Hepatocyte (in vitro differentiated cells): ENCODE results near the gene E2F8. TPM values are rescaled to one million over a fixed set of nuclear protein-coding genes. Genes with fewer than 3 reads are reported as not detected.

Experiments used
- DNase-seq: peaks from one replicate; pipeline ENCODE4 v3.0.0-alpha.2; 2016; ENCODE audit warnings: low spot score
- H2AFZ ChIP-seq: fragments of 200-600 bp; sonication (generic); 2 replicates; pipeline ENCODE4 v1.6.0; 2016; ENCODE audit warnings: antibody characterized with exemption, mild to moderate bottlenecking
- H3K27ac ChIP-seq: fragments of 200-600 bp; sonication (generic); 2 replicates; pipeline ENCODE4 v1.5.1; 2016; ENCODE audit warnings: mild to moderate bottlenecking
- H3K27me3 ChIP-seq: fragments of 200-600 bp; sonication (generic); 2 replicates; pipeline ENCODE4 v1.6.1; 2016
- H3K36me3 ChIP-seq: fragments of 200-600 bp; sonication (generic); replicated peaks from 2 replicates; pipeline ENCODE4 v1.5.1; 2016; ENCODE audit warnings: low read depth; ENCODE audit not compliant: insufficient read depth
- H3K4me1 ChIP-seq: fragments of 200-600 bp; sonication (generic); 2 replicates; pipeline ENCODE4 v1.5.1; 2016; ENCODE audit warnings: mild to moderate bottlenecking, moderate library complexity; ENCODE audit not compliant: insufficient read depth
- H3K4me2 ChIP-seq: fragments of 200-600 bp; sonication (generic); 2 replicates; pipeline ENCODE4 v1.6.0; 2016
- H3K4me3 ChIP-seq: fragments of 200-600 bp; sonication (generic); 2 replicates; pipeline ENCODE4 v1.5.1; 2016; ENCODE audit warnings: mild to moderate bottlenecking
- H3K79me2 ChIP-seq: fragments of 200-600 bp; sonication (generic); 2 replicates; pipeline ENCODE4 v1.6.0; 2017; ENCODE audit warnings: mild to moderate bottlenecking
- H3K9me2 ChIP-seq: fragments of 200-600 bp; sonication (generic); replicated peaks from 2 replicates; pipeline ENCODE4 v1.6.0; 2017; ENCODE audit warnings: mild to moderate bottlenecking; ENCODE audit not compliant: insufficient read depth
- H3K9me3 ChIP-seq: fragments of 200-600 bp; sonication (generic); 2 replicates; pipeline ENCODE4 v1.5.1; 2016; ENCODE audit warnings: low read depth, mild to moderate bottlenecking
- H4K20me1 ChIP-seq: fragments of 200-600 bp; sonication (generic); 2 replicates; pipeline ENCODE4 v1.6.0; 2016; ENCODE audit warnings: mild to moderate bottlenecking; ENCODE audit not compliant: insufficient read depth, poor library complexity, severe bottlenecking
- EZH2 ChIP-seq: fragments of 200-600 bp; sonication (generic); IDR thresholded peaks from 2 replicates; pipeline ENCODE4 v1.6.1; 2016; ENCODE audit warnings: antibody characterized with exemption, mild to moderate bottlenecking, borderline replicate concordance
- EZH2phosphoT487 ChIP-seq: fragments of 200-600 bp; sonication (generic); IDR thresholded peaks from one replicate; pipeline ENCODE4 v1.6.1; 2018; ENCODE audit warnings: antibody characterized with exemption, mild to moderate bottlenecking, low read depth, moderate library complexity; ENCODE audit not compliant: unreplicated experiment, severe bottlenecking
- WGBS: methylation state at CpG from one replicate; pipeline ENCODE4 v1.1.6; 2016; ENCODE audit warnings: low lambda C conversion rate; ENCODE audit errors: missing lambda C conversion rate; 5-methylcytosine and 5-hydroxymethylcytosine counted together
- polyA plus RNA-seq: library from polyadenylated mRNA; unstranded; fragments of >200 nt; fragmentation: Nextera tagmentation; extraction: Ambion mirVana; gene quantifications from 2 replicates; pipeline ENCODE4 v1.2.1, GENCODE V29; 2016
- total RNA-seq: library from RNA; depleted of rRNA; stranded (reverse); fragments of >200 nt; gene quantifications from 2 replicates; pipeline ENCODE4 v1.2.3, GENCODE V29; 2014
- TF ChIP-seq, protein P1 (sequence below): fragments of 200-600 bp; sonication (generic); IDR thresholded peaks from 2 replicates; pipeline ENCODE4 v1.5.1; 2016; ENCODE audit warnings: antibody characterized with exemption, mild to moderate bottlenecking; ENCODE audit not compliant: poor library complexity

Gene E2F8
- total and polyA plus RNA-seq, 2 experiments from 2014 or later: 0.42 to 2.3 TPM

DNA sequence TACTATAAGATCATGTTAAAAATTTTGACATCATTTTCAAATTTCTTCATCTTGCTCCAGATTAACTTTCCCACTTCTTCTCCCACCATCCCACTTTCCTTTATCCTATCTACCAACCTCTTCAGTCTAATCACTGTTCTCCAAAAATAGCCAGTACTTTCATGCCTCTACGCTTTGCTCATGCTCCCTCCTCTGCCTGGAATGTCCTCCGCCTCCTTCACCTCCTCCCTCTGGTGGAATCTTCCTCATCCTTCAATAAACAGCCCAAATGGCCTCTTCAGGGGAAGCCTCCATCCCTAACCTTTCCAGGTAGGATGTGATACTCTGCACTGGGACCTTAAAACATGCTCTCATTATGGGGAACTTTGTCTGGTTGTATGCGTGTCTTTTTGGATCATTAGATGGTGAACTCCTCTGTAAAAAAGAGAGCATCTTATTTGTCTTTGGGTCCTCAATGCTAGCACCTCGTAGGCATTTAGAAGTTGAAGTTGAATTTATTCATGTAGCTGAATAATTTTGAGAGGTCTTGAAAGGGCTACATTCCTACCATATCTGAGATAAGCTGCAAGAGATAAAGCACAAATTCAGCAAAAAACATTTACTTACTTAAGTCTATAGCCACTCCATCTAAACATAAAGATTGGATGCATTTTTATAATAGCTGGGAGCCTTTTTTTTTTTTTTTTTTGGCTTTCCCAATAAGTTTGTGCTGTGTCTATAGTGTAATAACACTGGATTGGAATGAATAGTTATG lies 31.0 kb downstream of the E2F8 start:
- no peaks in the 10 kb centered on the region for H4K20me1 ChIP-seq
- no peaks in the 10 kb centered on the region for H3K79me2 ChIP-seq
- WGBS: 42% methylated on average over 4 of the region's 4 CpGs
- H3K9me3 ChIP-seq: no peaks in the 10 kb centered on the region
- no peak for DNase-seq
- H3K36me3 ChIP-seq: no peaks in the 10 kb centered on the region
- H3K9me2 ChIP-seq: no peaks in the 10 kb centered on the region
- TF ChIP-seq EZH2phosphoT487 (no peak), EZH2 (no peak)
- TF ChIP-seq, protein P1, sequence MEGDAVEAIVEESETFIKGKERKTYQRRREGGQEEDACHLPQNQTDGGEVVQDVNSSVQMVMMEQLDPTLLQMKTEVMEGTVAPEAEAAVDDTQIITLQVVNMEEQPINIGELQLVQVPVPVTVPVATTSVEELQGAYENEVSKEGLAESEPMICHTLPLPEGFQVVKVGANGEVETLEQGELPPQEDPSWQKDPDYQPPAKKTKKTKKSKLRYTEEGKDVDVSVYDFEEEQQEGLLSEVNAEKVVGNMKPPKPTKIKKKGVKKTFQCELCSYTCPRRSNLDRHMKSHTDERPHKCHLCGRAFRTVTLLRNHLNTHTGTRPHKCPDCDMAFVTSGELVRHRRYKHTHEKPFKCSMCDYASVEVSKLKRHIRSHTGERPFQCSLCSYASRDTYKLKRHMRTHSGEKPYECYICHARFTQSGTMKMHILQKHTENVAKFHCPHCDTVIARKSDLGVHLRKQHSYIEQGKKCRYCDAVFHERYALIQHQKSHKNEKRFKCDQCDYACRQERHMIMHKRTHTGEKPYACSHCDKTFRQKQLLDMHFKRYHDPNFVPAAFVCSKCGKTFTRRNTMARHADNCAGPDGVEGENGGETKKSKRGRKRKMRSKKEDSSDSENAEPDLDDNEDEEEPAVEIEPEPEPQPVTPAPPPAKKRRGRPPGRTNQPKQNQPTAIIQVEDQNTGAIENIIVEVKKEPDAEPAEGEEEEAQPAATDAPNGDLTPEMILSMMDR: no peak
- H2AFZ ChIP-seq: no peak overlapping the region
- no peaks in the 10 kb centered on the region for H3K4me1 ChIP-seq
- H3K4me2 ChIP-seq: no peak overlapping the region
- H3K27me3 ChIP-seq: no peaks in the 10 kb centered on the region
- no peak overlapping the region for H3K27ac ChIP-seq
- H3K4me3 ChIP-seq: no peak overlapping the region

DNA sequence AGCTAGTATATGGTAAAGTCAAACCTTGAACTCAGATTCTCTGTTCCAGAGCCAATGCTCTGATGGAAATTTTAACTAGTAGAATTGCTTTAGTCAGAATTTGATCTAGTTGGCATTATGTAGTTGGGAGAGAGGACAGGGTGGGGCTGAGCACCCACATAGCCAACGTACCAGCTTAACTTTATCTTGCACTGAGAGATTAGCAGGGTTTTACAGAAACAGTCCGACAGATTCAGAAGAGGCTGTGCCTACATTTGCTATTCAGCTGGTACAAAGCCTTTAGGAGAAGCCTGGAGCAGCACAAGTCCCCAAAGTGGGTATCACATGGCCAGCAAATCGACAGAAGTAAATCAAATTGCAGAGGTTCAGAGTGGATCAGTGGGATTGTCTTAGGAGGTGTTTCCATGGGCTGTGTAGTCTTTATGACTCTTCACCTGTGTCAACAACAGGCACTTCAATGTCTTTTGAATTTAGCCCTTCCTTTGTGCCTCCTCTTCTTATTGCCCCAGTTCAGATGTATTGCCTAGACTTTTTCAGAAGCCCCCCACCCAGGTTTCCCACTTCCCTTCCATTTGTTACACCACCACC lies 31.7 kb downstream of the E2F8 start:
- WGBS: 38% methylated on average over 3 of the region's 3 CpGs
- H3K27ac ChIP-seq: no peak overlapping the region
- TF ChIP-seq, protein P1: no peak
- TF ChIP-seq EZH2 (no peak), EZH2phosphoT487 (no peak)

DNA sequence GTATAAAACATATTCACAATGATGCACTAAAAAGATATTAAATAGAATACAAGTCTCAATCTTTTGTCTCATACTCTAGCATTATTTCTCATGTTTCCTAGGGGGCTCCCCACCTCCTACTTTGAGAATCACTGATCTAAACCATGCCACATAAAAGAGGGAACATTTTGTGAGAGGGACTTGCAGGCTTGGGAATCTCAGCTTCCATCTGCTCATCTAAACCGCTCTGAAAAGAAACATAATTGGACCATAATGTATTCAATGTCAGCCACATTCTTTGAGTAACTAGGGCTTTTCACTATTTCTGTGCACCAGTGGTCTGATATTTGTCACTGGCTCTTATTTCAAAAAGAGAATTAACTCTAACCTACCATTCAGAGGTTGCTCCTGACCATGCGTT lies 32.6 kb downstream of the E2F8 start:
- H3K36me3 ChIP-seq: no peaks in the 10 kb centered on the region
- DNase-seq: no peak
- H3K4me2 ChIP-seq: no peak overlapping the region
- H3K4me3 ChIP-seq: no peak overlapping the region
- H3K27me3 ChIP-seq: no peaks in the 10 kb centered on the region
- no peak overlapping the region for H3K27ac ChIP-seq
- 94% methylated on average over 2 of the region's 2 CpGs for WGBS
- no peaks in the 10 kb centered on the region for H3K9me3 ChIP-seq
- no peak overlapping the region for H2AFZ ChIP-seq
- TF ChIP-seq EZH2: no peak
- TF ChIP-seq EZH2phosphoT487: no peak
- TF ChIP-seq, protein P1: no peak
- H4K20me1 ChIP-seq: no peaks in the 10 kb centered on the region
- H3K9me2 ChIP-seq: no peaks in the 10 kb centered on the region
- H3K4me1 ChIP-seq: no peaks in the 10 kb centered on the region
- H3K79me2 ChIP-seq: no peaks in the 10 kb centered on the region

More for the DNA sequence above, 31.7 kb downstream of the E2F8 start:
- Histone ChIP-seq H3K36me3 (no peaks in the 10 kb centered on the region), H3K4me3 (no peak overlapping the region), H3K4me2 (peak overlapping the region; percentile 12), H3K27me3 (no peaks in the 10 kb centered on the region), H3K4me1 (no peaks in the 10 kb centered on the region), H4K20me1 (no peaks in the 10 kb centered on the region), H3K9me2 (no peaks in the 10 kb centered on the region), H2AFZ (no peak overlapping the region), H3K9me3 (no peaks in the 10 kb centered on the region), H3K79me2 (no peaks in the 10 kb centered on the region)
- no peak for DNase-seq
